Measurements from ENCODE around the gene PLA2G2F. TPM values are rescaled to one million over a fixed set of nuclear protein-coding genes. Genes with fewer than 3 reads are reported as not detected.

PLA2G2F gene
- total and polyA plus RNA-seq, 2 donors (not counting 3 experiments of a cell fraction or from before 2014, with no cell fraction given), result not detected

DNA sequence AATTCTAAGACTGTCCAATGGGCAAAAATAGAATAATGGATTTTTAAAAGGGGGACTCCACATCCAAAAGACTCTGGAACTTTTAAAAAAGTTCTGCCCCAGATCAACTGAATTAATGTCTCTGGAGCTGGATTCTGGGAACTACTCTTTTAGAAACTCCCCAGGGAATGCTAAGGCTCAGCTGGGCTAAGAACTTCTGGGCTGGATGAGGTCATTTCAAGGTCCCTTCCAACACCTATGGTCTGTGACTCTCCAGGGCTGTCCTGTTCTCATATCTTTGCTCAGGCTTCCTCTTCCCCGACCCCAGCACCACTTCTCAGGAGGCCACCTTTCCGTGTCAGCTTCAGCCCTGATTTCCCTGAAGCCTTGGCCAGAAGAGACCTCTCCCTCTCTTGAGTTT, 60.7 kb downstream of the PLA2G2F start:
- BruUV-seq (replicated peaks), result no TSS peak
- TF ChIP-seq POLR2A (IDR thresholded peaks at IDR 0.05; ENCODE audit: low read depth, low read length) (no peak), EZH2 (IDR thresholded peaks at IDR 0.05; ENCODE audit: borderline replicate concordance, low read depth, low read length, severe bottlenecking) (no peak), FOS (IDR thresholded peaks at IDR 0.05; ENCODE audit: borderline replicate concordance, insufficient read depth, low read length) (no peak), POLR2AphosphoS5 (IDR thresholded peaks at IDR 0.05; ENCODE audit: insufficient read depth, low read depth, low read length) (no peak), JUN (IDR thresholded peaks at IDR 0.05; ENCODE audit: borderline replicate concordance, insufficient read depth, insufficient read length, low read depth) (no peak), GATA2 (IDR thresholded peaks at IDR 0.05; ENCODE audit: insufficient read depth, insufficient read length, low read depth, low read length) (no peak), MYC (IDR thresholded peaks at IDR 0.05; ENCODE audit: low read depth, low read length) (no peak)
- TF ChIP-seq, protein P1, sequence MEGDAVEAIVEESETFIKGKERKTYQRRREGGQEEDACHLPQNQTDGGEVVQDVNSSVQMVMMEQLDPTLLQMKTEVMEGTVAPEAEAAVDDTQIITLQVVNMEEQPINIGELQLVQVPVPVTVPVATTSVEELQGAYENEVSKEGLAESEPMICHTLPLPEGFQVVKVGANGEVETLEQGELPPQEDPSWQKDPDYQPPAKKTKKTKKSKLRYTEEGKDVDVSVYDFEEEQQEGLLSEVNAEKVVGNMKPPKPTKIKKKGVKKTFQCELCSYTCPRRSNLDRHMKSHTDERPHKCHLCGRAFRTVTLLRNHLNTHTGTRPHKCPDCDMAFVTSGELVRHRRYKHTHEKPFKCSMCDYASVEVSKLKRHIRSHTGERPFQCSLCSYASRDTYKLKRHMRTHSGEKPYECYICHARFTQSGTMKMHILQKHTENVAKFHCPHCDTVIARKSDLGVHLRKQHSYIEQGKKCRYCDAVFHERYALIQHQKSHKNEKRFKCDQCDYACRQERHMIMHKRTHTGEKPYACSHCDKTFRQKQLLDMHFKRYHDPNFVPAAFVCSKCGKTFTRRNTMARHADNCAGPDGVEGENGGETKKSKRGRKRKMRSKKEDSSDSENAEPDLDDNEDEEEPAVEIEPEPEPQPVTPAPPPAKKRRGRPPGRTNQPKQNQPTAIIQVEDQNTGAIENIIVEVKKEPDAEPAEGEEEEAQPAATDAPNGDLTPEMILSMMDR (IDR thresholded peaks at IDR 0.05; ENCODE audit: extremely low read depth in 1 of 2, insufficient read depth in 1 of 2, low read depth in 1 of 2, low read length in 2 of 2), result no peak
- TF ChIP-seq, protein P2, sequence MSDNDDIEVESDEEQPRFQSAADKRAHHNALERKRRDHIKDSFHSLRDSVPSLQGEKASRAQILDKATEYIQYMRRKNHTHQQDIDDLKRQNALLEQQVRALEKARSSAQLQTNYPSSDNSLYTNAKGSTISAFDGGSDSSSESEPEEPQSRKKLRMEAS (IDR thresholded peaks at IDR 0.05; ENCODE audit: insufficient read depth, insufficient read length), result no peak
- Histone ChIP-seq H3K79me2 (ENCODE audit: control insufficient read depth, insufficient read depth, low read length) (no peaks in the 10 kb centered on the region), H3K9me3 (replicated peaks; ENCODE audit: control insufficient read depth, insufficient read depth, low read length) (no peaks in the 10 kb centered on the region), H4K20me1 (replicated peaks; ENCODE audit: control insufficient read depth, extremely low read depth, insufficient read depth, low read length) (no peaks in the 10 kb centered on the region), H3K4me3 (replicated peaks in 1 of 3; ENCODE audit: insufficient read depth in 1 of 3, low read depth in 1 of 3, low read length in 3 of 3) (no peak overlapping the region), H2AFZ (ENCODE audit: low read depth, low read length) (no peak overlapping the region), H3K36me3 (ENCODE audit: control insufficient read depth in 2 of 2, extremely low read depth in 1 of 2, insufficient read depth in 2 of 2, low read length in 2 of 2) (no peaks in the 10 kb centered on the region), H3K4me1 (ENCODE audit: control insufficient read depth, extremely low read depth, insufficient read depth, low read length) (no peaks in the 10 kb centered on the region), H3K4me2 (ENCODE audit: insufficient read depth, low read length) (no peak overlapping the region), H3K27ac (ENCODE audit: insufficient read depth, low read depth, low read length) (no peak overlapping the region), H3K9me1 (replicated peaks; ENCODE audit: control insufficient read depth, extremely low read depth, insufficient read depth, low read length) (no peaks in the 10 kb centered on the region), H3K9ac (replicated peaks; ENCODE audit: extremely low read depth, insufficient read depth, low read length) (no peak overlapping the region), H3K27me3 (ENCODE audit: control insufficient read depth in 2 of 2, insufficient read depth in 2 of 2, low read length in 2 of 2) (peaks cover 7 to 10% of the 10 kb centered on the region in 2 experiments)
- CTCF ChIA-PET, result interaction anchor here (0.6 to 1.2 kb wide), 2 partner anchors 13 to 22 kb away, joined by 3 to 4 read pairs; no protein-coding TSS in a partner anchor
- POLR2A ChIA-PET, result no interaction called here
- dilution Hi-C loops (cut with MboI; ENCODE audit: extremely low pct_ligation_motif_present, low sequenced_read_pairs) (no loop called here), intact Hi-C loops (cut with micrococcal nuclease) (no loop called here)
- DNase-seq (ENCODE audit: low read depth, low spot score) (no peak), FAIRE-seq (no peak)

Other genes starting within 250 kb of the PLA2G2F start
- not detected in 2 replicates for gene PLA2G2E, start 215.7 kb upstream of the PLA2G2F start, total RNA-seq
- not detected in 2 replicates for gene PLA2G2E, start 215.7 kb upstream of the PLA2G2F start, polyA plus RNA-seq
- gene PLA2G2A, start 159.7 kb upstream of the PLA2G2F start, total RNA-seq, result not detected in 2 replicates
- not detected in 2 replicates for gene PLA2G2A, start 159.7 kb upstream of the PLA2G2F start, polyA plus RNA-seq
- gene PLA2G5, start 69.1 kb upstream of the PLA2G2F start, total RNA-seq, result not detected in 2 replicates
- 0.06 TPM in 1 of 2 replicates, not detected in the other for gene PLA2G5, start 69.1 kb upstream of the PLA2G2F start, polyA plus RNA-seq
- gene PLA2G2D, start 19.8 kb upstream of the PLA2G2F start, total RNA-seq, result not detected in 2 replicates
- not detected in 2 replicates for gene PLA2G2D, start 19.8 kb upstream of the PLA2G2F start, polyA plus RNA-seq
- gene UBXN10, start 46.8 kb downstream of the PLA2G2F start, total RNA-seq, result not detected in 2 replicates
- gene UBXN10, start 46.8 kb downstream of the PLA2G2F start, polyA plus RNA-seq, result not detected in 2 replicates
- not detected in 2 replicates for gene PLA2G2C, start 47.2 kb downstream of the PLA2G2F start, total RNA-seq
- gene PLA2G2C, start 47.2 kb downstream of the PLA2G2F start, polyA plus RNA-seq, result not detected in 2 replicates
- gene VWA5B1, start 151.6 kb downstream of the PLA2G2F start, total RNA-seq, result not detected in 2 replicates
- gene VWA5B1, start 151.6 kb downstream of the PLA2G2F start, polyA plus RNA-seq, result not detected in 2 replicates

Data from endothelial cell of umbilical vein (primary cell).